Measurements from ENCODE around the gene NAV3. TPM values are rescaled to one million over a fixed set of nuclear protein-coding genes. Genes with fewer than 3 reads are reported as not detected.

The NAV3 gene
- total and polyA plus RNA-seq, 9 donors, result 10.5 to 63.9 (median 31.5) TPM

DNA sequence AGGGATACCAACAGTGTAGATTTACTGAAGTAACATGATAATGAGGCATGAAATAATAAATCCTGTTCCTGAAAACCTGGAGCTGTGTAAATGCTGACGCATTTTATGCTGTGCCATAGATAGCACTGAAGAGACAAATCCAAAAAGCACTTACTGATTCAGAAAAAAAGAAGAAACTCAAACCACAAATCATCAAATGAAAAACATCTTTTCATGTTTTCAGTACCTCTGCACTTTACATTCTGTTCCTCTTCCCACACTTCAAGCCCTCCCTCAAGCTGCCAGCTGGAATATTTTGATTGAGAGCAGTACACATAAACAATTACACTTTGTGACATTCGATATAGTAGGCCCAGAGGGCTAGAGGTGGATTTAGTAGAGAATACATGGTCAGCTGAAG lies 362.3 kb downstream of the NAV3 start:
- H3K36me3 ChIP-seq, result no peaks in the 10 kb centered on the region
- intact Hi-C loops (cut with DNase I), result no loop called here
- H3K4me3 ChIP-seq, result no peak overlapping the region
- TF ChIP-seq CTCF (IDR thresholded peaks at IDR 0.05), result no peak
- no peaks in the 10 kb centered on the region for H3K9me3 ChIP-seq
- H3K4me1 ChIP-seq (ENCODE audit: insufficient read depth), result no peaks in the 10 kb centered on the region
- 36 to 49% (median 42%) methylated on average over 2 of the region's 2 CpGs for WGBS, 3 donors
- DNase-seq, result no peak
- H3K27me3 ChIP-seq, result no peaks in the 10 kb centered on the region
- H3K27ac ChIP-seq, result no peak overlapping the region

- Histone ChIP-seq H3K4me3 (no peak overlapping the region), H3K4me1 (ENCODE audit: insufficient read depth) (no peaks in the 10 kb centered on the region), H3K27ac (no peak overlapping the region), H3K27me3 (no peaks in the 10 kb centered on the region), H3K9me3 (no peaks in the 10 kb centered on the region), H3K36me3 (no peaks in the 10 kb centered on the region)
- DNase-seq, result no peak
- WGBS, 3 donors, result 35 to 55% (median 53%) methylated on average over 3 of the region's 3 CpGs
- intact Hi-C loops (cut with DNase I), result no loop called here
- TF ChIP-seq CTCF (IDR thresholded peaks at IDR 0.05), result no peak
- no peak for TF ChIP-seq EP300 (IDR thresholded peaks at IDR 0.05)
- TF ChIP-seq POLR2A (IDR thresholded peaks at IDR 0.05), result no peak
Measured at GRCh38 chr12:78194448-78194847, 363.8 kb downstream of the NAV3 start.

GRCh38 chr12:78198896-78199295 lies 368.2 kb downstream of the NAV3 start:
- WGBS, 3 donors, result 59 to 63% (median 63%) methylated on average over 1 of the region's 1 CpG
- H3K9me3 ChIP-seq, result no peaks in the 10 kb centered on the region
- DNase-seq, result no peak
- TF ChIP-seq CTCF (IDR thresholded peaks at IDR 0.05) (no peak), POLR2A (IDR thresholded peaks at IDR 0.05) (no peak), EP300 (IDR thresholded peaks at IDR 0.05) (no peak)
- no peaks in the 10 kb centered on the region for H3K36me3 ChIP-seq
- intact Hi-C loops (cut with DNase I), result no loop called here
- no peak overlapping the region for H3K27ac ChIP-seq
- no peaks in the 10 kb centered on the region for H3K27me3 ChIP-seq
- no peaks in the 10 kb centered on the region for H3K4me1 ChIP-seq (ENCODE audit: insufficient read depth)
- no peak overlapping the region for H3K4me3 ChIP-seq

DNA sequence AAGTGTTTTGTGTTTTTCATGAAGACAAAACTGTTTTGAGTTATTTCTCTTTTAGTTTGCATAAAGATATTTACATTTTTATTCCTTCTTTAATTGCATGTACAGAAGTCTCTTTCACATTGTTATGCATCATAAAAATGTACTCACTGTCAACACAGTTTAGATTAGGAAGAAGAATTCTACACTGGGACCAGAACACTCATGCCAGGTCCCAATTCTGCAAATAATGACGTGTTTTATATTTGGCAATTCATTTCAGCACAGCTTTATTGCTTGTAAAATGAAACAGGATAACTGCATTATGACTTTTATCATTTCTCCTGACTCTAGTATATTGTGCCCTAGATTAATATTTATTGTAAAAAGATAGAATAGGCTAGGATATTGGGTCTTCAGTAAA lies 369.2 kb downstream of the NAV3 start:
- TF ChIP-seq POLR2A (IDR thresholded peaks at IDR 0.05) (no peak), CTCF (IDR thresholded peaks at IDR 0.05) (no peak), EP300 (IDR thresholded peaks at IDR 0.05) (no peak)
- H3K4me1 ChIP-seq (ENCODE audit: insufficient read depth), result no peaks in the 10 kb centered on the region

GRCh38 chr12:78204926-78205325 lies 374.2 kb downstream of the NAV3 start:
- 65 to 92% (median 92%) methylated on average over 4 of the region's 4 CpGs for WGBS, 3 donors
- Histone ChIP-seq H3K27ac (no peak overlapping the region), H3K9me3 (no peaks in the 10 kb centered on the region), H3K36me3 (no peaks in the 10 kb centered on the region), H3K27me3 (no peaks in the 10 kb centered on the region), H3K4me3 (no peak overlapping the region), H3K4me1 (ENCODE audit: insufficient read depth) (no peaks in the 10 kb centered on the region)
- no peak for TF ChIP-seq POLR2A (IDR thresholded peaks at IDR 0.05)
- TF ChIP-seq EP300 (IDR thresholded peaks at IDR 0.05), result no peak
- no peak for TF ChIP-seq CTCF (IDR thresholded peaks at IDR 0.05)
- no peak for DNase-seq
- intact Hi-C loops (cut with DNase I), result no loop called here

More for the DNA sequence above, 369.2 kb downstream of the NAV3 start:
- Histone ChIP-seq H3K36me3 (no peaks in the 10 kb centered on the region), H3K27ac (no peak overlapping the region), H3K4me3 (no peak overlapping the region), H3K9me3 (no peaks in the 10 kb centered on the region), H3K27me3 (no peaks in the 10 kb centered on the region)
- 82 to 85% (median 84%) methylated on average over 1 of the region's 1 CpG for WGBS, 3 donors
- DNase-seq, result no peak
- intact Hi-C loops (cut with DNase I), result no loop called here
